Measurements from ENCODE around the gene IQSEC1. TPM values are rescaled to one million over a fixed set of nuclear protein-coding genes. Genes with fewer than 3 reads are reported as not detected.

The IQSEC1 gene
- total and polyA plus RNA-seq, 10 of the 15 experiments (the other 5 are each of a cell fraction or from before 2014, with no cell fraction given): 0.92 to 55.2 (median 8.5) TPM

DNA sequence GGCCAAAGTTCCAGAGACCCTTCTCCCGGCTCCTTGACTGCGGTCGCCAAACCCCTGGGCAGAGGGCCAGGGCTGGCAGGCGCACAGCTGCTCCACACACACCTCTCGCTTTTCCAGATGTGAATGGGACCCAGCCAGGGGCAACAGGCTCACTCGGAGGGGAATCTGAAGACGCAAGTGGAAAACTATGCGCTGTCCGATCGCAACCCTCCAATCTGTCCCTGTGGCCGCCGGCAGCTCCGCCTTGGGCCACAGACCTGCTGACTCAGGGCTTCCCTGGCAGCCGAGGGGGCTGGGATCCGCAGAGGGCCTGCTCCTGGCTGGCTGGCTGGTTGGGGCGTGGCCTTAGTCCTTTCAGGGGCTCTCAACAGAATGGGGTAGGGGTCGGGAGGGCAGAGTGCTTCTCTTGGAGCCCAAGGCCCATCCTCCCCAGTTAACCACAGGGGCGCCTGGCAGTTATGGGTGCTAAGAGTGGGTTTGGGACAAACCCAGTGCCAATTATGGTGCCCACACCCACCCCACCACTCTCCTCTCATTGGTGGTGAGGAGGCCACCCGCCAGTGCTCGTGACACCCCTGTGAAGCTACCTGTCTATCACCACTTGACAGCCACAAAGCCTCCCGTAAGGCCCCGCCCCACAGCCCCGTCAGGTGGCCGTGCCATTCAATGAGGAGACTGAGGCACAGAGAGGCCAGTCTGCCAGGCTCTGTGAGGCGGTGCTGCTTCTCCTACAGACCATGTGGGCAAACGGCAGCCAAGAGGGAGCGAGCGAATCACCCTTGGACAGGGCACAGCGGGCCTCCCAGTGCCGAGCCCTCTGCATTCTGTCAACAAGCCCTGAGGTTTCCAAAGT lies 53.8 kb downstream of the IQSEC1 start (continued):
- TF ChIP-seq, protein P1, sequence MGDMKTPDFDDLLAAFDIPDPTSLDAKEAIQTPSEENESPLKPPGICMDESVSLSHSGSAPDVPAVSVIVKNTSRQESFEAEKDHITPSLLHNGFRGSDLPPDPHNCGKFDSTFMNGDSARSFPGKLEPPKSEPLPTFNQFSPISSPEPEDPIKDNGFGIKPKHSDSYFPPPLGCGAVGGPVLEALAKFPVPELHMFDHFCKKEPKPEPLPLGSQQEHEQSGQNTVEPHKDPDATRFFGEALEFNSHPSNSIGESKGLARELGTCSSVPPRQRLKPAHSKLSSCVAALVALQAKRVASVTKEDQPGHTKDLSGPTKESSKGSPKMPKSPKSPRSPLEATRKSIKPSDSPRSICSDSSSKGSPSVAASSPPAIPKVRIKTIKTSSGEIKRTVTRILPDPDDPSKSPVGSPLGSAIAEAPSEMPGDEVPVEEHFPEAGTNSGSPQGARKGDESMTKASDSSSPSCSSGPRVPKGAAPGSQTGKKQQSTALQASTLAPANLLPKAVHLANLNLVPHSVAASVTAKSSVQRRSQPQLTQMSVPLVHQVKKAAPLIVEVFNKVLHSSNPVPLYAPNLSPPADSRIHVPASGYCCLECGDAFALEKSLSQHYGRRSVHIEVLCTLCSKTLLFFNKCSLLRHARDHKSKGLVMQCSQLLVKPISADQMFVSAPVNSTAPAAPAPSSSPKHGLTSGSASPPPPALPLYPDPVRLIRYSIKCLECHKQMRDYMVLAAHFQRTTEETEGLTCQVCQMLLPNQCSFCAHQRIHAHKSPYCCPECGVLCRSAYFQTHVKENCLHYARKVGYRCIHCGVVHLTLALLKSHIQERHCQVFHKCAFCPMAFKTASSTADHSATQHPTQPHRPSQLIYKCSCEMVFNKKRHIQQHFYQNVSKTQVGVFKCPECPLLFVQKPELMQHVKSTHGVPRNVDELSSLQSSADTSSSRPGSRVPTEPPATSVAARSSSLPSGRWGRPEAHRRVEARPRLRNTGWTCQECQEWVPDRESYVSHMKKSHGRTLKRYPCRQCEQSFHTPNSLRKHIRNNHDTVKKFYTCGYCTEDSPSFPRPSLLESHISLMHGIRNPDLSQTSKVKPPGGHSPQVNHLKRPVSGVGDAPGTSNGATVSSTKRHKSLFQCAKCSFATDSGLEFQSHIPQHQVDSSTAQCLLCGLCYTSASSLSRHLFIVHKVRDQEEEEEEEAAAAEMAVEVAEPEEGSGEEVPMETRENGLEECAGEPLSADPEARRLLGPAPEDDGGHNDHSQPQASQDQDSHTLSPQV (IDR thresholded peaks at IDR 0.05): no peak
- peak; percentile 43 for TF ChIP-seq DPF2 (IDR thresholded peaks at IDR 0.05)
- TF ChIP-seq, protein P2, sequence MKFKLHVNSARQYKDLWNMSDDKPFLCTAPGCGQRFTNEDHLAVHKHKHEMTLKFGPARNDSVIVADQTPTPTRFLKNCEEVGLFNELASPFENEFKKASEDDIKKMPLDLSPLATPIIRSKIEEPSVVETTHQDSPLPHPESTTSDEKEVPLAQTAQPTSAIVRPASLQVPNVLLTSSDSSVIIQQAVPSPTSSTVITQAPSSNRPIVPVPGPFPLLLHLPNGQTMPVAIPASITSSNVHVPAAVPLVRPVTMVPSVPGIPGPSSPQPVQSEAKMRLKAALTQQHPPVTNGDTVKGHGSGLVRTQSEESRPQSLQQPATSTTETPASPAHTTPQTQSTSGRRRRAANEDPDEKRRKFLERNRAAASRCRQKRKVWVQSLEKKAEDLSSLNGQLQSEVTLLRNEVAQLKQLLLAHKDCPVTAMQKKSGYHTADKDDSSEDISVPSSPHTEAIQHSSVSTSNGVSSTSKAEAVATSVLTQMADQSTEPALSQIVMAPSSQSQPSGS (IDR thresholded peaks at IDR 0.05; ENCODE audit: low read length): no peak
- no peak for TF ChIP-seq CHD2 (IDR thresholded peaks at IDR 0.05; ENCODE audit: borderline replicate concordance, low read depth, low read length)
- TF ChIP-seq, protein P3, sequence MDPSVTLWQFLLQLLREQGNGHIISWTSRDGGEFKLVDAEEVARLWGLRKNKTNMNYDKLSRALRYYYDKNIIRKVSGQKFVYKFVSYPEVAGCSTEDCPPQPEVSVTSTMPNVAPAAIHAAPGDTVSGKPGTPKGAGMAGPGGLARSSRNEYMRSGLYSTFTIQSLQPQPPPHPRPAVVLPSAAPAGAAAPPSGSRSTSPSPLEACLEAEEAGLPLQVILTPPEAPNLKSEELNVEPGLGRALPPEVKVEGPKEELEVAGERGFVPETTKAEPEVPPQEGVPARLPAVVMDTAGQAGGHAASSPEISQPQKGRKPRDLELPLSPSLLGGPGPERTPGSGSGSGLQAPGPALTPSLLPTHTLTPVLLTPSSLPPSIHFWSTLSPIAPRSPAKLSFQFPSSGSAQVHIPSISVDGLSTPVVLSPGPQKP (IDR thresholded peaks at IDR 0.05; ENCODE audit: low read depth, low read length): no peak
- no peak for TF ChIP-seq SPI1 (IDR thresholded peaks at IDR 0.05; ENCODE audit: borderline replicate concordance, insufficient read depth, low read depth, low read length)
- TF ChIP-seq ZSCAN29 (IDR thresholded peaks at IDR 0.05): no peak
- no peak for TF ChIP-seq IRF4 (IDR thresholded peaks at IDR 0.05; ENCODE audit: low read depth, low read length)
- TF ChIP-seq BHLHE40 (IDR thresholded peaks at IDR 0.05; ENCODE audit: borderline replicate concordance in 1 of 2, low read depth in 2 of 2, low read length in 1 of 2): peak; percentile 45 to 84; a peak in 3 of 4 replicates
- no peak for TF ChIP-seq ZNF274 (IDR thresholded peaks at IDR 0.05; ENCODE audit: insufficient read depth, insufficient read length)
- no peak for TF ChIP-seq ZNF622 (IDR thresholded peaks at IDR 0.05)
- TF ChIP-seq PAX5 (IDR thresholded peaks at IDR 0.05; ENCODE audit: borderline replicate concordance, low read depth, low read length): no peak
- no peak for TF ChIP-seq EGR1 (IDR thresholded peaks at IDR 0.05; ENCODE audit: borderline replicate concordance in 1 of 2, low read depth in 2 of 2, low read length in 2 of 2)
- TF ChIP-seq, protein P4, sequence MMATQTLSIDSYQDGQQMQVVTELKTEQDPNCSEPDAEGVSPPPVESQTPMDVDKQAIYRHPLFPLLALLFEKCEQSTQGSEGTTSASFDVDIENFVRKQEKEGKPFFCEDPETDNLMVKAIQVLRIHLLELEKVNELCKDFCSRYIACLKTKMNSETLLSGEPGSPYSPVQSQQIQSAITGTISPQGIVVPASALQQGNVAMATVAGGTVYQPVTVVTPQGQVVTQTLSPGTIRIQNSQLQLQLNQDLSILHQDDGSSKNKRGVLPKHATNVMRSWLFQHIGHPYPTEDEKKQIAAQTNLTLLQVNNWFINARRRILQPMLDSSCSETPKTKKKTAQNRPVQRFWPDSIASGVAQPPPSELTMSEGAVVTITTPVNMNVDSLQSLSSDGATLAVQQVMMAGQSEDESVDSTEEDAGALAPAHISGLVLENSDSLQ (IDR thresholded peaks at IDR 0.05): peak; percentile 95
- TF ChIP-seq MYB (IDR thresholded peaks at IDR 0.05; ENCODE audit: borderline replicate concordance, low read depth, low read length): no peak
- TF ChIP-seq, protein P5, sequence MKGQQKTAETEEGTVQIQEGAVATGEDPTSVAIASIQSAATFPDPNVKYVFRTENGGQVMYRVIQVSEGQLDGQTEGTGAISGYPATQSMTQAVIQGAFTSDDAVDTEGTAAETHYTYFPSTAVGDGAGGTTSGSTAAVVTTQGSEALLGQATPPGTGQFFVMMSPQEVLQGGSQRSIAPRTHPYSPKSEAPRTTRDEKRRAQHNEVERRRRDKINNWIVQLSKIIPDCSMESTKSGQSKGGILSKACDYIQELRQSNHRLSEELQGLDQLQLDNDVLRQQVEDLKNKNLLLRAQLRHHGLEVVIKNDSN (IDR thresholded peaks at IDR 0.05; ENCODE audit: borderline replicate concordance, extremely low read length, insufficient read depth, low read depth, low read length): no peak
- TF ChIP-seq BCL11A (IDR thresholded peaks at IDR 0.05; ENCODE audit: low read depth, low read length): no peak
- TF ChIP-seq RAD51 (IDR thresholded peaks at IDR 0.05): peak; percentile 80
- TF ChIP-seq, protein P6, sequence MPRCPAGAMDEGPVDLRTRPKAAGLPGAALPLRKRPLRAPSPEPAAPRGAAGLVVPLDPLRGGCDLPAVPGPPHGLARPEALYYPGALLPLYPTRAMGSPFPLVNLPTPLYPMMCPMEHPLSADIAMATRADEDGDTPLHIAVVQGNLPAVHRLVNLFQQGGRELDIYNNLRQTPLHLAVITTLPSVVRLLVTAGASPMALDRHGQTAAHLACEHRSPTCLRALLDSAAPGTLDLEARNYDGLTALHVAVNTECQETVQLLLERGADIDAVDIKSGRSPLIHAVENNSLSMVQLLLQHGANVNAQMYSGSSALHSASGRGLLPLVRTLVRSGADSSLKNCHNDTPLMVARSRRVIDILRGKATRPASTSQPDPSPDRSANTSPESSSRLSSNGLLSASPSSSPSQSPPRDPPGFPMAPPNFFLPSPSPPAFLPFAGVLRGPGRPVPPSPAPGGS (IDR thresholded peaks at IDR 0.05; ENCODE audit: borderline replicate concordance, insufficient read depth, low read depth, low read length, poor library complexity, severe bottlenecking): no peak

Measured in GM12878 (cell line).